SK-N-SH (cell line): ENCODE data around the gene PER2. TPM values are rescaled to one million over a fixed set of nuclear protein-coding genes. Genes with fewer than 3 reads are reported as not detected.

ENCODE experiments used
- CTCF ChIA-PET: fragments of 300-600, 350-600 bp; formaldehyde crosslinking; extraction: SDS; loops from one replicate; lab custom pipeline; 2021; lab: Yijun Ruan, JAX
- POLR2A ChIA-PET: fragments of 350-600 bp; sonication (Branson Sonifier 250); formaldehyde crosslinking; extraction: SDS; loops from one replicate; lab custom pipeline; 2020; ENCODE audit warnings: antibody characterized with exemption, inconsistent platforms; lab: Yijun Ruan, JAX
- DNase-seq: peaks from one replicate; pipeline ENCODE4 v3.0.0; 2012
- H2AFZ ChIP-seq: fragments of 200-600 bp; sonication (generic); 2 replicates; pipeline ENCODE4 v1.8.1; 2016; ENCODE audit warnings: antibody characterized with exemption, mild to moderate bottlenecking, low read depth
- H3F3A ChIP-seq: fragments of 200-600 bp; sonication (generic); replicated peaks from 2 replicates; pipeline ENCODE3; 2016; ENCODE audit warnings: antibody characterized with exemption, mild to moderate bottlenecking; ENCODE audit not compliant: insufficient read depth
- H3K27ac ChIP-seq, 2 experiments: fragments of 200-500 bp in 1 of 2; fragments of 200-600 bp in 1 of 2; sonication (Bioruptor generic) in 1 of 2; sonication (generic), shearing (Covaris generic) in 1 of 2; 2 replicates each; pipeline versions ENCODE4 v1.5.1 to v1.6.1; 2014 to 2016; ENCODE audit warnings: low read depth in 2 of 2, inconsistent platforms in 1 of 2, low read length in 1 of 2, mild to moderate bottlenecking in 1 of 2, mixed read lengths in 1 of 2
- H3K27me3 ChIP-seq: fragments of 200-600 bp; sonication (generic), shearing (Covaris generic); 2 replicates; pipeline ENCODE4 v1.6.1; 2016; ENCODE audit warnings: mixed run types; ENCODE audit not compliant: insufficient read depth
- H3K36me3 ChIP-seq, 2 experiments: fragments of 200-500 bp in 1 of 2; fragments of 200-600 bp in 1 of 2; sonication (Bioruptor generic) in 1 of 2; sonication (generic) in 1 of 2; replicated peaks in 1 of 2; 2 replicates each; pipeline versions ENCODE3 to v1.5.1; 2014 to 2016; ENCODE audit warnings: low read length in 1 of 2, mild to moderate bottlenecking in 1 of 2; ENCODE audit not compliant: insufficient read depth in 2 of 2, control insufficient read depth in 1 of 2
- H3K4me1 ChIP-seq, 2 experiments: fragments of 200-500 bp in 1 of 2; fragments of 200-600 bp in 1 of 2; sonication (Bioruptor generic) in 1 of 2; sonication (generic), shearing (Covaris generic) in 1 of 2; 2 replicates each; pipeline versions ENCODE4 v1.5.1 to v1.6.1; 2014 to 2016; ENCODE audit warnings: low read depth in 1 of 2, low read length in 1 of 2, mixed run types in 1 of 2; ENCODE audit not compliant: insufficient read depth in 2 of 2, control insufficient read depth in 1 of 2
- H3K4me2 ChIP-seq: fragments of 200-600 bp; sonication (generic), shearing (Covaris generic); 2 replicates; pipeline ENCODE4 v1.6.1; 2017; ENCODE audit warnings: mixed run types
- H3K4me3 ChIP-seq, 2 experiments: fragments of 200-500 bp in 1 of 2; fragments of 200-600 bp in 1 of 2; sonication (Bioruptor generic) in 1 of 2; sonication (generic), shearing (Covaris generic) in 1 of 2; 2 replicates each; pipeline versions ENCODE4 v1.5.1 to v1.8.1; 2014 to 2016; ENCODE audit warnings: low read depth in 2 of 2, inconsistent platforms in 1 of 2, low read length in 1 of 2, mild to moderate bottlenecking in 1 of 2, mixed read lengths in 1 of 2, moderate library complexity in 1 of 2
- H3K79me2 ChIP-seq: fragments of 200-600 bp; sonication (generic); 2 replicates; pipeline ENCODE4 v1.8.1; 2017; ENCODE audit warnings: mild to moderate bottlenecking; ENCODE audit not compliant: insufficient read depth
- H3K9ac ChIP-seq: fragments of 200-600 bp; sonication (generic); 2 replicates; pipeline ENCODE4 v1.6.1; 2017; ENCODE audit warnings: mixed run types
- H3K9me2 ChIP-seq: fragments of 200-600 bp; sonication (generic); 2 replicates; pipeline ENCODE4 v1.6.1; 2017; ENCODE audit warnings: mixed run types
- H3K9me3 ChIP-seq: fragments of 200-600 bp; sonication (generic); 2 replicates; pipeline ENCODE4 v1.6.1; 2017; ENCODE audit warnings: mixed run types, mild to moderate bottlenecking, moderate library complexity
- H4K20me1 ChIP-seq: fragments of 200-600 bp; sonication (generic); 2 replicates; pipeline ENCODE4 v1.6.1; 2017; ENCODE audit warnings: mild to moderate bottlenecking, mixed run types; ENCODE audit not compliant: insufficient read depth
- CHD2 ChIP-seq: fragments of 150-350 bp; IDR thresholded peaks from 2 replicates; pipeline ENCODE4 v1.6.1; 2018; ENCODE audit warnings: low read length; ENCODE audit not compliant: partially characterized antibody
- ELF1 ChIP-seq: IDR thresholded peaks from 2 replicates; pipeline ENCODE4 v1.4.0; 2012
- EP300 ChIP-seq, 2 experiments: IDR thresholded peaks; 2 replicates each; pipeline versions ENCODE4 v1.4.0 to v1.6.1; 2012; ENCODE audit warnings: borderline replicate concordance in 1 of 2, low read depth in 1 of 2, low read length in 1 of 2
- EZH2phosphoT487 ChIP-seq: fragments of 200-600 bp; sonication (generic); IDR thresholded peaks from 2 replicates; pipeline ENCODE4 v1.6.1; 2017; ENCODE audit warnings: low read depth, mixed run types, mild to moderate bottlenecking, antibody characterized with exemption, moderate library complexity, borderline replicate concordance
- FOSL2 ChIP-seq: IDR thresholded peaks from 2 replicates; pipeline ENCODE4 v1.4.0; 2012; ENCODE audit warnings: low read depth, mild to moderate bottlenecking, moderate library complexity, borderline replicate concordance
- GATA2 ChIP-seq: sonication (generic); formaldehyde crosslinking; IDR thresholded peaks from 2 replicates; pipeline ENCODE4 v1.5.0; 2020; ENCODE audit warnings: mild to moderate bottlenecking, missing genetic modification reagents
- JUND ChIP-seq: IDR thresholded peaks from 2 replicates; pipeline ENCODE4 v1.4.0; 2012
- MAX ChIP-seq: IDR thresholded peaks from 2 replicates; pipeline ENCODE4 v1.4.0; 2012; ENCODE audit warnings: low read depth
- MEF2A ChIP-seq: IDR thresholded peaks from 2 replicates; pipeline ENCODE4 v1.4.0; 2012; ENCODE audit warnings: low read depth, borderline replicate concordance
- NFIC ChIP-seq: IDR thresholded peaks from 2 replicates; pipeline ENCODE4 v1.4.0; 2012; ENCODE audit warnings: borderline replicate concordance
- NRF1 ChIP-seq: IDR thresholded peaks from 2 replicates; pipeline ENCODE4 v1.6.1; 2012; ENCODE audit warnings: low read depth, mild to moderate bottlenecking, low read length
- RAD21 ChIP-seq: IDR thresholded peaks from 2 replicates; pipeline ENCODE4 v1.6.1; 2012; ENCODE audit warnings: mild to moderate bottlenecking, low read length
- RFX5 ChIP-seq: IDR thresholded peaks from 2 replicates; pipeline ENCODE4 v1.6.1; 2012; ENCODE audit warnings: mild to moderate bottlenecking, improper control_type of control experiment, low read length
- RXRA ChIP-seq: IDR thresholded peaks from 2 replicates; pipeline ENCODE4 v1.4.0; 2012; ENCODE audit warnings: low read depth, mild to moderate bottlenecking, borderline replicate concordance
- SIN3A ChIP-seq: IDR thresholded peaks from 2 replicates; pipeline ENCODE4 v1.6.1; 2012; ENCODE audit warnings: low read depth, mild to moderate bottlenecking, low read length, moderate library complexity, borderline replicate concordance
- TAF1 ChIP-seq: IDR thresholded peaks from 2 replicates; pipeline ENCODE4 v1.6.1; 2012; ENCODE audit warnings: low read depth, mild to moderate bottlenecking, low read length, moderate library complexity, borderline replicate concordance
- WGBS: methylation state at CpG from one replicate; pipeline ENCODE4 v1.1.6; 2017; ENCODE audit warnings: low lambda C conversion rate; 5-methylcytosine and 5-hydroxymethylcytosine counted together
- polyA plus RNA-seq, 3 experiments: library from polyadenylated mRNA; depleted of rRNA; stranded (reverse); fragments of >200 nt; gene quantifications; 2 replicates each; pipeline ENCODE4 v1.2.3, GENCODE V29; 2012
- TF ChIP-seq, protein P1 (sequence below): fragments of 200-600 bp; sonication (generic); IDR thresholded peaks from 2 replicates; pipeline ENCODE4 v1.6.1; 2017; ENCODE audit warnings: antibody characterized with exemption, mild to moderate bottlenecking, moderate library complexity
- TF ChIP-seq, protein P2 (sequence below): IDR thresholded peaks from 2 replicates; pipeline ENCODE4 v1.6.1; 2012; ENCODE audit warnings: mild to moderate bottlenecking, low read depth, low read length, moderate library complexity

PER2 gene
- polyA plus RNA-seq, 1 of the 3 experiments (the other 2 are of a cell fraction) = 0.82 TPM

GRCh38 chr2:238337846-238338245, 49.4 kb upstream of the PER2 start:
- Histone ChIP-seq H4K20me1 (no peaks in the 10 kb centered on the region), H3K4me2 (no peak overlapping the region)
- CTCF ChIA-PET = interaction anchor here (0.6 to 3.4 kb wide), 5 partner anchors 19 to 477 kb away, joined by 3 to 11 read pairs (median 3); no protein-coding TSS in a partner anchor

DNA sequence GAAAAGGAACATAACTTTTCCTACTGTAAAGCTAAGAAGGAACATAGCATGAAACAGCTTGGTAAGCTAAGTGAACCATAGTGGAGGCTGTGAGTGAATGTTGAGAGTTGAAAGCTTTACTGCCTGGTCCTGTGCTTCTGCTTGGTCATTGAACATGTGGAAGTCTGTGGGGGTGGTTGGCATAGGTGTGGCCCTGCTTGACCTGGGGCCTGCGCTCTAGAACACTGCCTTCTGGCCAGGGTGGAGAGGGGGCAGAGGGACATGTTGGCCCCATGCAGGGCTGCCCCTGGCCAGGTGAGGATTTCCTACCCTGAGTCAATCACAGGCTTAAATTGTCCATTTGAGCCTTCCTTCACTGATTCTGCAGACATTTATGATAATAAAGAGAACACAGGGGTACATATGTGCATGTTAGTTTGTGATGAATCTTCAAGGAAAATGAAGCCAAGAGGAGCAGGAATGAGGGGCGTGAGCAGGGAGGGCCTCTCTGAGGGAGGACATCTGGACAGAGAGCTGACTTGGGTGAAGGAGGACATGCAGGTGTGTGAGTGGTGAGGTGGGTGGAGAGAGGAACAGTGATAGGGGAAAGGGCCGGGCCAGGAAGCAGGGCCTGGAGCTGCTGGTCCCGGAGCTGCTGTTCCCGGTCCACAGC, 48.5 kb upstream of the PER2 start:
- no peak overlapping the region for H2AFZ ChIP-seq
- no peaks in the 10 kb centered on the region for H3K27me3 ChIP-seq
- no peak overlapping the region for H3K9ac ChIP-seq
- no peaks in the 10 kb centered on the region for H3K9me2 ChIP-seq
- peaks cover 16 to 45% of the 10 kb centered on the region in 2 experiments for H3K36me3 ChIP-seq
- H3K4me2 ChIP-seq = no peak overlapping the region
- no peaks in the 10 kb centered on the region for H3K9me3 ChIP-seq
- ChIA-PET CTCF (interaction anchor here (0.6 to 3.4 kb wide), 2 partner anchors 73 to 134 kb away, joined by 3 to 11 read pairs; partner anchors contain the start of gene ILKAP), POLR2A (no interaction called here)
- no peak for DNase-seq
- H3K4me3 ChIP-seq = no peak overlapping the region
- 95% methylated on average over 5 of the region's 5 CpGs for WGBS
- peaks cover 4% of the 10 kb centered on the region for H3F3A ChIP-seq
- no peak overlapping the region for H3K27ac ChIP-seq
- H3K79me2 ChIP-seq = no peaks in the 10 kb centered on the region
- TF ChIP-seq MEF2A (no peak), JUND (no peak), GATA2 (CRISPR knock-in tag) (no peak), ELF1 (no peak), CHD2 (no peak), MAX (no peak), RFX5 (no peak), EP300 (IDR thresholded peaks at IDR 0.05; ENCODE audit: borderline replicate concordance in 1 of 2, low read depth in 1 of 2, low read length in 1 of 2) (no peak), TAF1 (no peak), RXRA (no peak), NFIC (no peak), NRF1 (no peak)
- TF ChIP-seq, protein P1, sequence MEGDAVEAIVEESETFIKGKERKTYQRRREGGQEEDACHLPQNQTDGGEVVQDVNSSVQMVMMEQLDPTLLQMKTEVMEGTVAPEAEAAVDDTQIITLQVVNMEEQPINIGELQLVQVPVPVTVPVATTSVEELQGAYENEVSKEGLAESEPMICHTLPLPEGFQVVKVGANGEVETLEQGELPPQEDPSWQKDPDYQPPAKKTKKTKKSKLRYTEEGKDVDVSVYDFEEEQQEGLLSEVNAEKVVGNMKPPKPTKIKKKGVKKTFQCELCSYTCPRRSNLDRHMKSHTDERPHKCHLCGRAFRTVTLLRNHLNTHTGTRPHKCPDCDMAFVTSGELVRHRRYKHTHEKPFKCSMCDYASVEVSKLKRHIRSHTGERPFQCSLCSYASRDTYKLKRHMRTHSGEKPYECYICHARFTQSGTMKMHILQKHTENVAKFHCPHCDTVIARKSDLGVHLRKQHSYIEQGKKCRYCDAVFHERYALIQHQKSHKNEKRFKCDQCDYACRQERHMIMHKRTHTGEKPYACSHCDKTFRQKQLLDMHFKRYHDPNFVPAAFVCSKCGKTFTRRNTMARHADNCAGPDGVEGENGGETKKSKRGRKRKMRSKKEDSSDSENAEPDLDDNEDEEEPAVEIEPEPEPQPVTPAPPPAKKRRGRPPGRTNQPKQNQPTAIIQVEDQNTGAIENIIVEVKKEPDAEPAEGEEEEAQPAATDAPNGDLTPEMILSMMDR = no peak
- peaks cover 0 to 6% of the 10 kb centered on the region in 2 experiments; a peak in 1 of 4 replicates for H3K4me1 ChIP-seq
- H4K20me1 ChIP-seq = no peaks in the 10 kb centered on the region

More at GRCh38 chr2:238337846-238338245, 49.4 kb upstream of the PER2 start:
- H3K9me3 ChIP-seq = no peaks in the 10 kb centered on the region
- peaks cover 20 to 39% of the 10 kb centered on the region in 2 experiments for H3K36me3 ChIP-seq
- no peaks in the 10 kb centered on the region for H3K27me3 ChIP-seq
- POLR2A ChIA-PET = no interaction called here
- H3F3A ChIP-seq = peaks cover 4% of the 10 kb centered on the region
- H3K4me3 ChIP-seq = no peak overlapping the region
- 0 out of 2 replicates have a peak, but pooled peaks cover under 1% of the 10 kb centered on the region for H3K79me2 ChIP-seq
- H3K27ac ChIP-seq = no peak overlapping the region
- TF ChIP-seq RAD21 (no peak), SIN3A (no peak), FOSL2 (no peak), MEF2A (no peak), EZH2phosphoT487 (no peak)
- TF ChIP-seq, protein P2, sequence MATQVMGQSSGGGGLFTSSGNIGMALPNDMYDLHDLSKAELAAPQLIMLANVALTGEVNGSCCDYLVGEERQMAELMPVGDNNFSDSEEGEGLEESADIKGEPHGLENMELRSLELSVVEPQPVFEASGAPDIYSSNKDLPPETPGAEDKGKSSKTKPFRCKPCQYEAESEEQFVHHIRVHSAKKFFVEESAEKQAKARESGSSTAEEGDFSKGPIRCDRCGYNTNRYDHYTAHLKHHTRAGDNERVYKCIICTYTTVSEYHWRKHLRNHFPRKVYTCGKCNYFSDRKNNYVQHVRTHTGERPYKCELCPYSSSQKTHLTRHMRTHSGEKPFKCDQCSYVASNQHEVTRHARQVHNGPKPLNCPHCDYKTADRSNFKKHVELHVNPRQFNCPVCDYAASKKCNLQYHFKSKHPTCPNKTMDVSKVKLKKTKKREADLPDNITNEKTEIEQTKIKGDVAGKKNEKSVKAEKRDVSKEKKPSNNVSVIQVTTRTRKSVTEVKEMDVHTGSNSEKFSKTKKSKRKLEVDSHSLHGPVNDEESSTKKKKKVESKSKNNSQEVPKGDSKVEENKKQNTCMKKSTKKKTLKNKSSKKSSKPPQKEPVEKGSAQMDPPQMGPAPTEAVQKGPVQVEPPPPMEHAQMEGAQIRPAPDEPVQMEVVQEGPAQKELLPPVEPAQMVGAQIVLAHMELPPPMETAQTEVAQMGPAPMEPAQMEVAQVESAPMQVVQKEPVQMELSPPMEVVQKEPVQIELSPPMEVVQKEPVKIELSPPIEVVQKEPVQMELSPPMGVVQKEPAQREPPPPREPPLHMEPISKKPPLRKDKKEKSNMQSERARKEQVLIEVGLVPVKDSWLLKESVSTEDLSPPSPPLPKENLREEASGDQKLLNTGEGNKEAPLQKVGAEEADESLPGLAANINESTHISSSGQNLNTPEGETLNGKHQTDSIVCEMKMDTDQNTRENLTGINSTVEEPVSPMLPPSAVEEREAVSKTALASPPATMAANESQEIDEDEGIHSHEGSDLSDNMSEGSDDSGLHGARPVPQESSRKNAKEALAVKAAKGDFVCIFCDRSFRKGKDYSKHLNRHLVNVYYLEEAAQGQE = no peak
- H3K4me1 ChIP-seq = no peaks in the 10 kb centered on the region
- WGBS = 98% methylated on average over 5 of the region's 5 CpGs
- no peak overlapping the region for H2AFZ ChIP-seq
- no peak for DNase-seq
- H3K9ac ChIP-seq = no peak overlapping the region
- H3K9me2 ChIP-seq = no peaks in the 10 kb centered on the region
